Cardiac fibroblast (primary cell): Measurements from ENCODE around the gene CCDC88B.
A peak's percentile ranks its signal among the peaks of the same experiment; 100 is the strongest.
"Not testable (repeated sequence)": the region's sequence is repeated elsewhere in the genome, so short reads cannot be mapped to it uniquely, and the experiment has no call there.

Experiments used
- DNase-seq, 2 donors: peaks; one replicate each; pipeline versions ENCODE4 v3.0.0 to v3.0.0-alpha.2; 2010; ENCODE audit warnings: low read depth in 2 of 2
- H3K4me3 ChIP-seq, 2 donors: replicated peaks in 1 of 2; 1 replicate in 1 of 2; 2 replicates in 1 of 2; pipeline ENCODE4 v1.5.1; 2011; ENCODE audit warnings: low read depth in 2 of 2, low read length in 2 of 2, mild to moderate bottlenecking in 2 of 2, moderate library complexity in 1 of 2
- TF ChIP-seq, protein P1 (sequence below): IDR thresholded peaks from one replicate; pipeline ENCODE4 v1.5.1; 2011; ENCODE audit warnings: low read depth, mild to moderate bottlenecking, low read length, inconsistent platforms

The CCDC88B gene

DNA sequence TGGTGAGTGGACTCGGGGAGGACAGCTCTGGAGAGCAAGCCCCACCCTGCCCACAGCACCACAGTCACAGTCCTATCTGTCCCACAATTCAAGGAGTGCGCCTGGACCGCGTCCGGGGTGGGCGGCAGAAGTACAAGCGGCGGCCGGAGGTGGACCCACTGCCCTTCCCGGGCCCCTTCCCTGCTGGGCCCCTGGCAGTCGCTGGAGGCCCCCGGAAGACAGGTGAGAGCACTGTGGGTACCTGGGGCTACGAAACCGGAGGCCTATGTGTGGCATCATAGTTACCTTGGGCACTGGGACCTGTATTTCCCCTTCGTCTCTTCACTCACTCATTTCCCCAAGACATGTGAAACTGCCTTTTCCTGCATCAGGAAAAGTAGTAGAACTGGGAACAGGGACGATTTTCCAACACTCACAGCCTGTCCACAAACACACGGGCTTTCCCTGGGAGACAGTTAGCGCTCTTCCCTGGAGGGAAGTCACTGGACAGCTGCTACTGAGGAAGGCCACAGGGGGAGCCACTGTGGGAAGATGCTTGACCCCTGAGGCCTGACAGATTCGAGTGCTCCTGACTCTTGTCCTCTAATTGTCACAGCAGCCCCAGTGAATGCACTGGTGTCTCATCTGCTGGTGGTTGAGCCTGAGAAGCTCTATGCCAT lies 25.7 kb upstream of the CCDC88B start:
- peak overlapping the region in 1 of 2 donors; percentile 28 for H3K4me3 ChIP-seq
- DNase-seq = no peak
- TF ChIP-seq, protein P1, sequence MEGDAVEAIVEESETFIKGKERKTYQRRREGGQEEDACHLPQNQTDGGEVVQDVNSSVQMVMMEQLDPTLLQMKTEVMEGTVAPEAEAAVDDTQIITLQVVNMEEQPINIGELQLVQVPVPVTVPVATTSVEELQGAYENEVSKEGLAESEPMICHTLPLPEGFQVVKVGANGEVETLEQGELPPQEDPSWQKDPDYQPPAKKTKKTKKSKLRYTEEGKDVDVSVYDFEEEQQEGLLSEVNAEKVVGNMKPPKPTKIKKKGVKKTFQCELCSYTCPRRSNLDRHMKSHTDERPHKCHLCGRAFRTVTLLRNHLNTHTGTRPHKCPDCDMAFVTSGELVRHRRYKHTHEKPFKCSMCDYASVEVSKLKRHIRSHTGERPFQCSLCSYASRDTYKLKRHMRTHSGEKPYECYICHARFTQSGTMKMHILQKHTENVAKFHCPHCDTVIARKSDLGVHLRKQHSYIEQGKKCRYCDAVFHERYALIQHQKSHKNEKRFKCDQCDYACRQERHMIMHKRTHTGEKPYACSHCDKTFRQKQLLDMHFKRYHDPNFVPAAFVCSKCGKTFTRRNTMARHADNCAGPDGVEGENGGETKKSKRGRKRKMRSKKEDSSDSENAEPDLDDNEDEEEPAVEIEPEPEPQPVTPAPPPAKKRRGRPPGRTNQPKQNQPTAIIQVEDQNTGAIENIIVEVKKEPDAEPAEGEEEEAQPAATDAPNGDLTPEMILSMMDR = peak; percentile 42

DNA sequence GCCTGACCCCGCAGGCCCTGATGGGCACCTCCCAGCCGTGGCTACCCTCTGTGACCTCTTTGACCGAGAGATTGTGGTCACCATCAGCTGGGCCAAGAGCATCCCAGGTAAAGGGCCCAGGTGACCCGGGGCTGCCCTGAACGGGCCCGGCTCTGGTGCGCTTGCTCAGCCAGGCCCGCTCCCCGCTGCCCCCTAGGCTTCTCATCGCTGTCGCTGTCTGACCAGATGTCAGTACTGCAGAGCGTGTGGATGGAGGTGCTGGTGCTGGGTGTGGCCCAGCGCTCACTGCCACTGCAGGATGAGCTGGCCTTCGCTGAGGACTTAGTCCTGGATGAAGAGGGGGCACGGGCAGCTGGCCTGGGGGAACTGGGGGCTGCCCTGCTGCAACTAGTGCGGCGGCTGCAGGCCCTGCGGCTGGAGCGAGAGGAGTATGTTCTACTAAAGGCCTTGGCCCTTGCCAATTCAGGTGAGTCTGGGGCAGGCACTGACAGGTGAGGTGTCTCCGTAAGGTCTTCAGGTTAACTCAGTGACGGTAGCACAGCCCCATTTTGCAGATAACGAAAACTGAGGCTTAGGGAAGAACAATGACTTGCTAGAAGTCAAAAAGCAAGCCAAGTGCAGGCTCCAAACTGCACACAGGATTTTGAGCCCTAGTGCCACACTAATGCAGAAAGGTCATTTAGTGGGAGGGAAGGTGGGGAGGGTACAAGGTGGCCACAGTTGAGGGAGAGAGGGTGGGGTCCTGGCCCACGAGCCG lies 25.0 kb upstream of the CCDC88B start:
- TF ChIP-seq, protein P1 = no peak
- no peak overlapping the region for H3K4me3 ChIP-seq
- no peak for DNase-seq

DNA sequence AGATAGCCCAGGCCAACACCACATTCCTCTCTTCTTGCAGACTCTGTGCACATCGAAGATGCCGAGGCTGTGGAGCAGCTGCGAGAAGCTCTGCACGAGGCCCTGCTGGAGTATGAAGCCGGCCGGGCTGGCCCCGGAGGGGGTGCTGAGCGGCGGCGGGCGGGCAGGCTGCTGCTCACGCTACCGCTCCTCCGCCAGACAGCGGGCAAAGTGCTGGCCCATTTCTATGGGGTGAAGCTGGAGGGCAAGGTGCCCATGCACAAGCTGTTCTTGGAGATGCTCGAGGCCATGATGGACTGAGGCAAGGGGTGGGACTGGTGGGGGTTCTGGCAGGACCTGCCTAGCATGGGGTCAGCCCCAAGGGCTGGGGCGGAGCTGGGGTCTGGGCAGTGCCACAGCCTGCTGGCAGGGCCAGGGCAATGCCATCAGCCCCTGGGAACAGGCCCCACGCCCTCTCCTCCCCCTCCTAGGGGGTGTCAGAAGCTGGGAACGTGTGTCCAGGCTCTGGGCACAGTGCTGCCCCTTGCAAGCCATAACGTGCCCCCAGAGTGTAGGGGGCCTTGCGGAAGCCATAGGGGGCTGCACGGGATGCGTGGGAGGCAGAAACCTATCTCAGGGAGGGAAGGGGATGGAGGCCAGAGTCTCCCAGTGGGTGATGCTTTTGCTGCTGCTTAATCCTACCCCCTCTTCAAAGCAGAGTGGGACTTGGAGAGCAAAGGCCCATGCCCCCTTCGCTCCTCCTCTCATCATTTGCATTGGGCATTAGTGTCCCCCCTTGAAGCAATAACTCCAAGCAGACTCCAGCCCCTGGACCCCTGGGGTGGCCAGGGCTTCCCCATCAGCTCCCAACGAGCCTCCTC lies 24.1 kb upstream of the CCDC88B start:
- H3K4me3 ChIP-seq, DNase-seq: not testable (repeated sequence)

DNA sequence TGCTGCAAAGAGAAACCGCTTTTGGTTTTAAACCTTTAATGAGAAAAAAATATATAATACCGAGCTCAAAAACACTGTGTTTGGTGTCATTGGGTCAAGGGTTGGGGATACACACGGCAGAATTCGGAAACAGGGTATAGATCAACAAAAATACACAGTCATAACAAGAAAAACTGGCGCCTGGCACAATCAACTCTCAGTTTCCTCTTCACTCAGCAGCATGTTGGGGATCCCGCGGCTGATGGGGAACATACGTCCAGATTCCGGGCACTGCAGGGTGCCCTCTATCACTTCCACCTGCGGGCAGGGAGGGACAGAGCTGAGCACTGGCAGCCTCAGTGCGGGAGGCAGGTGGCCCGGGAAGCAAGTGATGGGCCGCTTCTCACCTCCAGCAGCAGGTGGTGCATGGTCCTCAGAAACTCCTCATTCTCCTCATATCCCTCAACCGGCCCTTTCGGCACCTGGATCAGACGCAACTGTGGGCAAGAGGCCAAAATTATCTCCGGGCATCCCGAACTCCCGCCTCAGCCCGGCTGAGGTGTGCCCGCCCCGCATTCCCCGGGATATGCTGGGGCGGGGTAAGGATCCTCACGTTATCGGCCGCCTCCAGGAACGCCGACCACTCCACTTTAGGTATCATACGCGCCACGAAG lies 23.2 kb upstream of the CCDC88B start:
- TF ChIP-seq, protein P1 = no peak
- peak overlapping the region; percentile 96 to 98 for H3K4me3 ChIP-seq
- DNase-seq = no peak

DNA sequence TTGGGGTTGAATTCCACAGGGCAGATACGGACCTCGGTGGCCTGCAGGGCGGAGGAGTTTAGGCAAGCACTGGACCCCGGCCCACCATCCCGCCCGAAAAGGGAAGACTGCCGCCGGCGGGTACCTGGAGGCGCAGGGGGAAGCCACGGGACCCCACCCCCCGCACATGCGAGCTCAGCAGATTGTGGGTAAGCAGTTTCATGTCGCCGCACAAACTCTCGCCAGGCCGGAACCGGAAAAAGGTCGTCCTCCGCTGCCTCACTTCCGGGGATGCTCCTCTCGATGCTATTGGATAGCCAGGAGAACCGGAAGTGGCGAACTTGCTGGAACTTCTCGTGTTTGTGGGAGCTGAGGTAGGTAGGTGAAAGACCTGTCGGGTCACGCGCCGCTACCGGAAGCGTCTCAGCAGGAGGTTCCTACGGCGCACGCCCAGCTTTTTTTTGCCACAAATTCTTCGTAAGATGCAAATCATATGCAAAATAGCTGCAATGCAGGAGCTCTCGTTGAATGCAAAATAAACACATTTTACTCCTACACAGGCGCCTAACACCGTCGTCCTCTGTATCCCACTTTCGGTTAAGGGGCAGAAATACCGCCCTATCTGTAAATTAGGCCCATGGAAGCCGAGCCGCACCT lies 22.6 kb upstream of the CCDC88B start, which contains the start of gene TRMT112:
TSS of gene TRMT112 (minus strand) at position 235 of the 636 bp plus-strand sequence. CDS start at position 202, 33 bp downstream.
- H3K4me3 ChIP-seq = peak within 1 kb of the TSS; percentile 96 to 98
- TF ChIP-seq, protein P1 = no peak
- DNase-seq = peak; percentile 97 to 99

DNA sequence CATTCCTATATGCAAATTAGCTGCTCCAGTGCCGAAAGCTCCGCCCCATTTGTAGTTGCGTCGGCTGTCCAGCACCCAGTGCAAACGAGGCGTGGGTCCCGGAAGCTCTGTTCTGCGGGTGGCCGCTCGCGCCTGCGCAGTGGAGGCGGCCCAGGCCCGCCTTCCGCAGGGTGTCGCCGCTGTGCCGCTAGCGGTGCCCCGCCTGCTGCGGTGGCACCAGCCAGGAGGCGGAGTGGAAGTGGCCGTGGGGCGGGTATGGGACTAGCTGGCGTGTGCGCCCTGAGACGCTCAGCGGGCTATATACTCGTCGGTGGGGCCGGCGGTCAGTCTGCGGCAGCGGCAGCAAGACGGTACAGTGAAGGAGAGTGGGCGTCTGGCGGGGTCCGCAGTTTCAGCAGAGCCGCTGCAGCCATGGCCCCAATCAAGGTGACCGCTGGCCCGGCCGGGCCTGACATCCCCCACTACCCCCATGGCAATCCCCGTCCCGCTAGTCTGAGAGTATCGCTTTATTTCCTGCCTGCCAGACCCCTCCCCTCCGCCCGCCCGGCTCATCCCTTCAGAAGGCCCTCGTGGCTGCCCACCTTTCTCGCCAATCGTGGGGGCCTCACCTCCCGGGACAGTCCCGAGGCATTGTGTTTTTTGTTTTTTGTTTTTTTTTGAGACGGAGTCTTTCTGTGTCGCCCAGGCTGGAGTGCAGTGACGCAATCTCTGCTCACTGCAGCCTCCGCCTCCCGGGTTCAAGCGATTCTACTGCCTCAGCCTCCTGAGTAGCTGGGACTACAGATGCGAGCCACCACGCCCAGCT lies 21.8 kb upstream of the CCDC88B start, which contains the start of gene PRDX5:
TSS of gene PRDX5 (plus strand) at position 161 of the 805 bp plus-strand sequence. CDS start at position 256, 95 bp downstream.
- peak within 1 kb of the TSS; percentile 96 to 98 for H3K4me3 ChIP-seq
- peak; percentile 97 to 98 for DNase-seq
- TF ChIP-seq, protein P1 = peak; percentile 1
